ENCODE measurements around the gene SIX4. TPM values are rescaled to one million over a fixed set of nuclear protein-coding genes. Genes with fewer than 3 reads are reported as not detected.
A peak's percentile ranks its signal among the peaks of the same experiment; 100 is the strongest.

SIX4 gene
- polyA plus RNA-seq, 1 donor = 8.6 TPM

- peak; percentile 74 for DNase-seq
Observed at GRCh38 chr14:60722357-60723115, 1.6 kb downstream of the SIX4 start.

- DNase-seq = no peak
Observed at GRCh38 chr14:60722107-60722356, 2.1 kb downstream of the SIX4 start.

- DNase-seq = no peak
Observed at GRCh38 chr14:60721326-60722106, 2.6 kb downstream of the SIX4 start.

- DNase-seq = no peak
Observed at GRCh38 chr14:60720962-60721325, 3.2 kb downstream of the SIX4 start.

- no peak for DNase-seq
Observed at GRCh38 chr14:60720391-60720790, 3.8 kb downstream of the SIX4 start.

GRCh38 chr14:60713513-60713912 lies 10.6 kb downstream of the SIX4 start:
- DNase-seq = no peak

DNA sequence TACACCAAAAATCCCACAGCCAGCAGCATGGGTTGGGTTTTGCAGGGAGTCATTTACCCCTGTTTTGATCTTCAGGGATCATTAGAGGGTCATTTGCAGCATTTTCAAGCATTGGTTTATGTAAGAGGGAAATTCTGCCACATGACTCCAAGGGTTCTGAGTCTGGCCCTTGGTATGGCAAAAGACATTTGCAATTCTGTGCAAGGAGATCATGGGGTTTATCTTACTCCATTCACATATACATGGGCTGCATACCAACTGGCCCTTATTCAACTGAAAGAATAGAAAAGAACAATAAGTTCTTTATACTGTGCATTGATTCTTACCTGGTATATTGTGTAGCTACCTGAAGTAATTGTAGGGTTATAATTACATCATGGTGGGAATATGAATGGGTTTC lies 13.7 kb downstream of the SIX4 start:
- DNase-seq = no peak

GRCh38 chr14:60707858-60708257 lies 16.3 kb downstream of the SIX4 start:
- DNase-seq = no peak

GRCh38 chr14:60705100-60705499 lies 19.1 kb downstream of the SIX4 start:
- no peak for DNase-seq

- no peak for DNase-seq
Observed at GRCh38 chr14:60700598-60700997, 23.6 kb downstream of the SIX4 start.

GRCh38 chr14:60695327-60695726 lies 28.8 kb downstream of the SIX4 start:
- DNase-seq = no peak

DNA sequence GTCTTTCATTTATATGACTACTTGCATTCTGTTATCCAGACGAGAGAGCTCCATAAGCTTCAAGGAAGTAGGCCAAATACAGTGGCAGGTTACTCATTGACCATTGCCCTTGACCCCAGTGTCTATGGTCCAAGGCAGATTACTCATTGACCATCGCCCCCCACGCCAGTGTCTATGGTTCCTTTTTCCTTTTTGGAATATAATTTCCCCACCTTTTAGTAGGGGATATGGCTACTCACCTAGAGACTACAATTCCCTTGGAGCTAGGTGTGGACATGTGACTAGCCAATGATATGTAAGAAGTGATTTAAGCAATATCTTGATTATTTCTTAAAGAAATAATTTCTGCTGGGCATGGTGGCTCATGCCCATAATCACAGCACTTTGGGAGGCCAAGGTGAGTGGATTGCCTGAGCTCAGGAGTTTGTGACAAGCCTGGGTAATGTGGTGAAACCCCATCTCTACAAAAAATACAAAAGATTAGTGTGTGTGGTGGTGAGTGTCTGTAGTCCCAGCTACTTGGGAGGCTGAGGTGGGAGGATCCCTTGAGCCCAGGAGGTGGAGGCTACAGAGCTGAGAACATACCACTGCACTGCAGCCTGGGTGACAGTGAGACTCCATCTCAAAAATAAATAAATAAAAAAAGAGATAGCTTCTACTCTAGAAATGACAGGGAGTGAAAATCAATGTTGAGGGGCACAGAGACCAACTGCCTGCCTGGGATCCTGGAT lies 32.6 kb downstream of the SIX4 start:
- DNase-seq = no peak

DNA sequence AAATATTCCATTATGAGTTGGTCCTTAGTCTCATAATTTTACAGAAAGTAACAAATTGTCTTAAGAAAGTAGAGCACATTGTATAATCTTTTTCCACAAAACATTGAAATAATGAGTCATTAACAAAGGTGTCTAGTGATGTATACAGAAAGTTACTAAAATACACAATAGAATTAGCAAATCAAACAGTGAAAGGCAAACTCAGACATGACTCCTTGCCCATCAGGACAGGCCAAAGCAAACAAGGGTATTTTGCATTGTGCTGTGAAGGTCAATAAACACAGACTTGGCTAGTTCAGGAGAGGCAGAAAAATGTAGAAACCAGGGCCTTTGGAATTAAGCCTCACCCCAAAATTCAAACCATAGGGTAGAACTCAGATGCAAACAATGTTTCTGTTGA lies 37.3 kb downstream of the SIX4 start:
- DNase-seq = no peak

GRCh38 chr14:60684203-60684602 lies 39.9 kb downstream of the SIX4 start:
- DNase-seq = no peak

DNA sequence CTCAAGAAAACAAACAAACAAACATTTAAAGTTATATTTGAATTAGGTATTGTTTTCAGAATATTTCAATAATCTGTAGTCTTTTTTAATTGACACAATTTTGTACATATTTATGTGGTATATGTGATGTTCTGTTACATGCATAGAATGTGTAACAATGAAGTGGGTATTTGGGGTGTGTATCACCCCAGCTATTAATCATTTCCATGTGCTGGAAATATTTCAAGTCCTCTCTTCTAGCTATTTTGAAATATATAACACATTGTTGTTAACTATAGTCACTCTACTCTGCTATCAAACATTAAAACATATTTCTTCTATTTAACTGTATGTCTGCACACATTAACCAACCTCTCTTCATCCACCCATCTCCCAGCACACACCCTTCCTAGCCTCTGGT lies 42.9 kb downstream of the SIX4 start:
- DNase-seq = no peak

- no peak for DNase-seq
Observed at GRCh38 chr14:60680511-60680910, 43.6 kb downstream of the SIX4 start.

GRCh38 chr14:60679566-60680258 lies 44.4 kb downstream of the SIX4 start:
- DNase-seq = no peak

GRCh38 chr14:60677701-60678100 lies 46.5 kb downstream of the SIX4 start:
- no peak for DNase-seq

DNA sequence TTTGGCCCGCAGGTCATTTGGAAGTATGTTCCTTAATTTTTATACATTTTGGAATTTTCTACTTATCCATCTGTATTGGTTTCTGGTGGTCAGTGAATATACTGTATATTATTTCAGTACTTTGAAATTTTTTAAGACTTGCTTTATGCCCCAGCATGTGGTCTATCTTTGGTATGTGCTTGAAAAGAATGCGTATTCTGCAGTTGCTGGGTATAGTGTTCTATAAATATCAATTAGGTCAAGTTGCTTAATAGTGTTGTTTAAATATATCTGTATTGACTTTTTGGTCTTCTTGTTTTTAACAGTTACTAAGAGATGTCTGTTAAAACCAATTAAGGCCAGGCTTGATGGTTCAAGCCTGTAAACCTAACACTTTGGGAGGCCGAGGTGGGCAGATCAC lies 53.2 kb downstream of the SIX4 start:
- no peak for DNase-seq

DNA sequence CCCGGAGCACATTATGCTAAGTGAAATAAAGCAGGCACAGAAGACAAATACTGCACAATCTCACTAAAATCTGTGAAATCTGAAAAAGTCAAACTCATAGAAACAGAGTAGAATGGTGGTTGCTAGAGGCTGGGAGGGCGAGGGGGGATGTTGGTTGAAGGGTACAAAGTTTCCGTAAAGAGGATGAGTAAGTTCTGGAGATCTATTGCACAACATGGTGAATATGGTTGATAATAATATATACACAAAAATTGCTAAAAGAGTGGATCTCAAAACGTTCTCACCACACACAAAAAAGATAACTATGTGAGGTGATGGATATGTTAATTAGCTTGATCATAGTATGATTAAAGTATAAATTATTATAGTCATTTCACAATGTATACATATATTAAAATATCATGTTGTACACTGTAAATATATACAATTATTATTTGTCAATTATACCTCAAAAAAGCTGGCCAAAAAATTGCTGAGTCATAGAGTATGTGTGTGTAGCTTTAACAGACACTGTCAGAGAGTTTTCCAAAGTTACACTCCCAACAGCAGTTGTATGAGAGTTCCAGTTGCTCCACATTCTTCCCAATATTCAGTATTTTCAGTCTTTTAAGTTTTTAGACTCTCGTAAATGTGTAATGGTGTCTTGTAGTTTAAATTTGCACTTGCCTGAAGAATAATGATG lies 55.6 kb downstream of the SIX4 start:
- no peak for DNase-seq

DNA sequence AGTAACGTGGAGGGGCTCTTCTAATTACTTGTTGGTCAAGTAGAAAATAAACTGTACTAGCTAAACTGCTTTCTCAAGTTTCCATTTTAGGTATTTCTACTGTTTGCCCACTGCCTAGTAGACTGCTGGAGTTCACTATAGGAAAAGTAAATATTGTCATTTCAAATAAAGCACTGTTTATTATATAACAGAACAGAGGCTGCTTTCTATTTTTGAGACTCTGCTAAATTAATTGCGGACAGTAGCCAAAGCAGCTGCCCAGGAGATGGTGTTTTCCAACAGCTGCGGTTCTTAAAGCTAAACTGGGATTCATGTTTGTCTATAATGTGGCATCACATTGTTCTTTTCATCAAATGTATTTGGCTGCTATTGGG lies 59.0 kb downstream of the SIX4 start:
- no peak for DNase-seq

GRCh38 chr14:60662982-60663381 lies 61.2 kb downstream of the SIX4 start:
- no peak for DNase-seq

All from left kidney (tissue), 2 donors.